Measurements from ENCODE around the gene TRAF6. TPM values are rescaled to one million over a fixed set of nuclear protein-coding genes. Genes with fewer than 3 reads are reported as not detected.
"Not testable (repeated sequence)": the region's sequence is repeated elsewhere in the genome, so short reads cannot be mapped to it uniquely, and the experiment has no call there.

TRAF6 gene
- total and polyA plus RNA-seq, 4 donors, result 2.2 to 14.0 (median 8.8) TPM

DNA sequence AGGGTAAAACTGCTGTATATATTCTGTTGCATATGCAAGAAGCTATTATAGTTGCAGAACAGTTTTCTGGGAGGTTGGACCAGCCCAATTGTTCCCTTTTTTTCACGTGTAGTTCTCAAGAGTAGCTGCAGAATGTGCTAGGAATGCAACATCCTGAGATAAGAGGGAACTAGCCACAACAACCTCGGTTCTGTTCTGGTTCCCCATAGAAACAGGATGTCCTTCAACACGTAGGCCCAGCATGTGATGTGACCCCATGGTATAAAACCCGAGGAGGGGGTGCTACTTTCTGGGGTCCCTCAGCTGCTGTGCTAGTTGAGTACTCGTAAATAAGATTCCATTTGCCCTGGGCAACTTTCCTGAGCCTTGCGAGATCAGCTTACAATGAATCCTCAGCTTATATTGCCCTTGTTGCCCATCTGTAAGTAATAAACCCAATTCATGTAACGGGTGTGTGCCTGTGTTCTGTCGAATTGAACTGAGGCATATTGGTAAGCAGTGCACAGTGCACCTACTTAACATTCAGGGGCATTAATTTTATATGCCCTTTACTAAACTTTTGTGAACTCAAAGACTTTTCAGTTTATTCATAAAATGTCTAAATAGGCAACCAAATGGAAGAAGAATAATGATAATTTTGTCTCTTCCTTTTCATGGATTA lies 23.0 kb upstream of the TRAF6 start:
- H3K9ac ChIP-seq (ENCODE audit: insufficient read depth in 1 of 2, low read length in 2 of 2), result no peak overlapping the region
- no peaks in the 10 kb centered on the region for H3K36me3 ChIP-seq (ENCODE audit: control insufficient read depth in 4 of 4, insufficient read depth in 4 of 4, low read length in 4 of 4)
- DNase-seq, result no peak
- no peak for ATAC-seq (ENCODE audit: insufficient read depth, low FRiP score)
- H3K4me1 ChIP-seq (ENCODE audit: control insufficient read depth in 5 of 5, insufficient read depth in 5 of 5, low read length in 5 of 5), result no peaks in the 10 kb centered on the region
- WGBS, 2 donors, result 42 to 46% methylated on average over 8 of the region's 8 CpGs
- no peaks in the 10 kb centered on the region for H3K9me3 ChIP-seq (ENCODE audit: control insufficient read depth in 4 of 4, insufficient read depth in 3 of 4, low read length in 3 of 4)
- TF ChIP-seq, protein P1, sequence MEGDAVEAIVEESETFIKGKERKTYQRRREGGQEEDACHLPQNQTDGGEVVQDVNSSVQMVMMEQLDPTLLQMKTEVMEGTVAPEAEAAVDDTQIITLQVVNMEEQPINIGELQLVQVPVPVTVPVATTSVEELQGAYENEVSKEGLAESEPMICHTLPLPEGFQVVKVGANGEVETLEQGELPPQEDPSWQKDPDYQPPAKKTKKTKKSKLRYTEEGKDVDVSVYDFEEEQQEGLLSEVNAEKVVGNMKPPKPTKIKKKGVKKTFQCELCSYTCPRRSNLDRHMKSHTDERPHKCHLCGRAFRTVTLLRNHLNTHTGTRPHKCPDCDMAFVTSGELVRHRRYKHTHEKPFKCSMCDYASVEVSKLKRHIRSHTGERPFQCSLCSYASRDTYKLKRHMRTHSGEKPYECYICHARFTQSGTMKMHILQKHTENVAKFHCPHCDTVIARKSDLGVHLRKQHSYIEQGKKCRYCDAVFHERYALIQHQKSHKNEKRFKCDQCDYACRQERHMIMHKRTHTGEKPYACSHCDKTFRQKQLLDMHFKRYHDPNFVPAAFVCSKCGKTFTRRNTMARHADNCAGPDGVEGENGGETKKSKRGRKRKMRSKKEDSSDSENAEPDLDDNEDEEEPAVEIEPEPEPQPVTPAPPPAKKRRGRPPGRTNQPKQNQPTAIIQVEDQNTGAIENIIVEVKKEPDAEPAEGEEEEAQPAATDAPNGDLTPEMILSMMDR (IDR thresholded peaks at IDR 0.05; ENCODE audit: control extremely low read depth, extremely low read depth), result no peak
- no peaks in the 10 kb centered on the region for H3K27me3 ChIP-seq (ENCODE audit: control insufficient read depth in 3 of 3, insufficient read depth in 3 of 3, low read length in 2 of 3)
- no peak overlapping the region for H3K27ac ChIP-seq (ENCODE audit: low read depth in 1 of 2, low read length in 1 of 2)
- no peak overlapping the region for H3K4me3 ChIP-seq

DNA sequence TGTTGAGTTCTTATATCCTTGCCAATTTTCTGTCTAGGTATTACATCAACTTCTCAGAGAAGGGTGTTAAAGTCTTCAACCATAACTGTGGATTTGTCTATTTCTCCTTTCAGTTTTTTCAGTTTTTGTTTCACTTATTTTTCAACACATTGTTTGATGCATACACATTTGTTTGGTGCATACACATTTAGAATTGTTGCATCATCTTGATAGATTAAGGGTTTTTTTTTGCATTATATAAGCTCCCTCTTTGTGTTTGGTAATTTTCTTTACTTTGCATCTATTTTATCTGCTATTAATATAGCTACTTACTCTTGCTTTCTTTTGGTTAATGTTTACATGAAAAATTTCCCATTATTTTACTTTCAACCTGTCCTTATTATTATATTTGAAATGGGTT lies 20.8 kb upstream of the TRAF6 start:
- H3K4me3 ChIP-seq, result no peak overlapping the region
- no peak overlapping the region for H3K27ac ChIP-seq (ENCODE audit: low read depth in 1 of 2, low read length in 1 of 2)
- H3K4me1 ChIP-seq (ENCODE audit: control insufficient read depth in 5 of 5, insufficient read depth in 5 of 5, low read length in 5 of 5), result no peaks in the 10 kb centered on the region
- H3K9me3 ChIP-seq (ENCODE audit: control insufficient read depth in 4 of 4, insufficient read depth in 3 of 4, low read length in 3 of 4), result no peaks in the 10 kb centered on the region
- no peak for DNase-seq
- H3K9ac ChIP-seq (ENCODE audit: insufficient read depth in 1 of 2, low read length in 2 of 2), result no peak overlapping the region
- no peaks in the 10 kb centered on the region for H3K36me3 ChIP-seq (ENCODE audit: control insufficient read depth in 4 of 4, insufficient read depth in 4 of 4, low read length in 4 of 4)
- TF ChIP-seq, protein P1 (IDR thresholded peaks at IDR 0.05; ENCODE audit: control extremely low read depth, extremely low read depth), result no peak
- no peaks in the 10 kb centered on the region for H3K27me3 ChIP-seq (ENCODE audit: control insufficient read depth in 3 of 3, insufficient read depth in 3 of 3, low read length in 2 of 3)
- no peak for ATAC-seq (ENCODE audit: insufficient read depth, low FRiP score)

DNA sequence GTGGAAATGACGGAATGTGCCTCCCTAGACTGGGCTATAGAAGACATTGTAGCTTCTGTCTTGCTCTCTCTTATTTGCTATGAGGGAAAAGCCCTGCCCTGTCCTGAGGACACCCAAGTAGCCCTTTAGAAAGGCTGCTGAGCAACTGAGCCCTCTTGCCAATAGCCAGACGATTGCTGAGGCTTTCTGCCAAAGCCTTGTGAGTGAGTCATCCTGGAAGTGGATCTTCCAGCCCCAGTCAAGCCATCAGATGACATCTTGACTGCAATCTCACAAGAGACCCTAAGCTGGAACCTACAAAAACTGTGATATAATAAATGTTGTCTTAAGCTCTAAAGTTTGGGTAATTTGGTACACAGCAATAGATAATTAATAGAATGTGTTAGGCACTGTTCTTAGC lies 3.9 kb upstream of the TRAF6 start:
- 63 to 81% methylated on average over 2 of the region's 2 CpGs for WGBS, 2 donors
- Histone ChIP-seq H3K4me1 (ENCODE audit: control insufficient read depth in 5 of 5, insufficient read depth in 5 of 5, low read length in 5 of 5) (peaks cover 0 to under 1% (median 0%) of the 10 kb centered on the region in 5 donors), H3K36me3 (ENCODE audit: control insufficient read depth in 4 of 4, insufficient read depth in 4 of 4, low read length in 4 of 4) (no peaks in the 10 kb centered on the region), H3K4me3 (no peak overlapping the region), H3K9ac (ENCODE audit: insufficient read depth in 1 of 2, low read length in 2 of 2) (no peak overlapping the region), H3K27ac (ENCODE audit: low read depth in 1 of 2, low read length in 1 of 2) (no peak overlapping the region), H3K27me3 (ENCODE audit: control insufficient read depth in 3 of 3, insufficient read depth in 3 of 3, low read length in 2 of 3) (peaks cover 0 to 3% (median 0%) of the 10 kb centered on the region in 3 donors), H3K9me3 (ENCODE audit: control insufficient read depth in 4 of 4, insufficient read depth in 3 of 4, low read length in 3 of 4) (peaks cover 0 to 2% (median 0%) of the 10 kb centered on the region in 4 donors)
- DNase-seq (no peak), ATAC-seq (ENCODE audit: insufficient read depth, low FRiP score) (no peak)
- TF ChIP-seq, protein P1 (IDR thresholded peaks at IDR 0.05; ENCODE audit: control extremely low read depth, extremely low read depth), result no peak

DNA sequence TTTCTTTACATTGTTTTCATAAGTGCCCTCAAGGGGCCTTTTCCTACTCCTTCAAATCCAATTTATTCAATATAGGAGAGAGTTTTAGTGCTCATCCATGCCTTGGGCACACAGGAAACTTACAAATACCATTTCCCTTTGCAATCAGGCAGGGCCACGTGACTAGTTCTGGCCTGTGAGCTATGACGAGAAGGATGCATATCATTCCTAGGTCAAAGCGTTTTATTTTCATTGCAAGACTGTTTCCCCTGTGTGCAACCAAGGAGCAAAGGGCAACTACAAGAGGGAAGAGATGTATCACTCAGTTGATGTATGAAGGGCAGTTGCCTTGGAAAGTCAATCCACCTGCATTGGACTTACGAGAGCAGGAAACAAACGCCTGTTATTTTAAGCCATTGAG lies 1.9 kb upstream of the TRAF6 start:
- no peak overlapping the region for H3K27ac ChIP-seq (ENCODE audit: low read depth in 1 of 2, low read length in 1 of 2)
- no peak overlapping the region for H3K9ac ChIP-seq (ENCODE audit: insufficient read depth in 1 of 2, low read length in 2 of 2)
- peaks cover 0 to 3% (median 0%) of the 10 kb centered on the region in 3 donors for H3K27me3 ChIP-seq (ENCODE audit: control insufficient read depth in 3 of 3, insufficient read depth in 3 of 3, low read length in 2 of 3)
- DNase-seq, result no peak
- peaks cover 0 to 11% (median 6%) of the 10 kb centered on the region in 5 donors for H3K4me1 ChIP-seq (ENCODE audit: control insufficient read depth in 5 of 5, insufficient read depth in 5 of 5, low read length in 5 of 5)
- H3K9me3 ChIP-seq (ENCODE audit: control insufficient read depth in 4 of 4, insufficient read depth in 3 of 4, low read length in 3 of 4), result peaks cover 0 to 2% (median 0%) of the 10 kb centered on the region in 4 donors
- no peaks in the 10 kb centered on the region for H3K36me3 ChIP-seq (ENCODE audit: control insufficient read depth in 4 of 4, insufficient read depth in 4 of 4, low read length in 4 of 4)
- no peak for ATAC-seq (ENCODE audit: insufficient read depth, low FRiP score)
- 66 to 70% methylated on average over 5 of the region's 5 CpGs for WGBS, 2 donors
- H3K4me3 ChIP-seq, result no peak overlapping the region
- TF ChIP-seq, protein P1 (IDR thresholded peaks at IDR 0.05; ENCODE audit: control extremely low read depth, extremely low read depth), result no peak

DNA sequence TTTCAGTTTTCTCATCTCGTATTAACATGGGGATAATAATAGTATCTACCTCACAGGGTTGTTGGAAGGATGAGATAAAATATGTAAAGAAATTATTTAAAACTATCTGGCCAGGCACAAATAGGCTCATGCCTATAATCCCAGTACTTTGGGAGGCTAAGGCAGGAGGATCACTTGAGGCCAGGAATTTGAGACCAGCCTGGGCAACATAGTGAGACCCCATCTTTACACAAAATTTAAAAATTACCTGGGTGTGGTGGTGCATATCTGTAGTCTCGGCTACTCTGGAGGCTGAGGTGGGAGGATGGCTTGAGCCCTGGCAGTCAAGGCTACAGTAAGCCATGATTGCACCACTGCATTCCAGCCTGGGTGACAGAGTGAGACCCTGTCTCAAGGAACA lies 990 bp upstream of the TRAF6 start:
- DNase-seq; H3K27me3 ChIP-seq (ENCODE audit: control insufficient read depth in 3 of 3, insufficient read depth in 3 of 3, low read length in 2 of 3); H3K9ac ChIP-seq (ENCODE audit: insufficient read depth in 1 of 2, low read length in 2 of 2); H3K9me3 ChIP-seq (ENCODE audit: control insufficient read depth in 4 of 4, insufficient read depth in 3 of 4, low read length in 3 of 4); H3K27ac ChIP-seq (ENCODE audit: low read depth in 1 of 2, low read length in 1 of 2); ATAC-seq (ENCODE audit: insufficient read depth, low FRiP score); H3K4me3 ChIP-seq; H3K36me3 ChIP-seq (ENCODE audit: control insufficient read depth in 4 of 4, insufficient read depth in 4 of 4, low read length in 4 of 4): not testable (repeated sequence)
- H3K4me1 ChIP-seq (ENCODE audit: control insufficient read depth in 5 of 5, insufficient read depth in 5 of 5, low read length in 5 of 5), result peaks cover 0 to 11% (median 6%) of the 10 kb centered on the region in 5 donors
- 90 to 91% methylated on average over 2 of the region's 2 CpGs for WGBS, 2 donors

Data from lung (tissue), 12 donors.